ENCODE data around the gene SLC29A3.
"Not testable (repeated sequence)": the region's sequence is repeated elsewhere in the genome, so short reads cannot be mapped to it uniquely, and the experiment has no call there.

The SLC29A3 gene

GRCh38 chr10:71284544-71285179 lies 34.4 kb upstream of the SLC29A3 start:
- DNase-seq: no peak

GRCh38 chr10:71285180-71285545 lies 33.9 kb upstream of the SLC29A3 start:
- DNase-seq: peak; percentile 65

- no peak for DNase-seq
Observed at GRCh38 chr10:71285986-71286385, 33.1 kb upstream of the SLC29A3 start.

GRCh38 chr10:71286521-71287294 lies 32.4 kb upstream of the SLC29A3 start:
- DNase-seq: no peak

GRCh38 chr10:71287456-71287855 lies 31.6 kb upstream of the SLC29A3 start:
- no peak for DNase-seq

GRCh38 chr10:71288461-71288860 lies 30.6 kb upstream of the SLC29A3 start:
- no peak for DNase-seq

GRCh38 chr10:71289421-71290130 lies 29.5 kb upstream of the SLC29A3 start:
- no peak for DNase-seq

- DNase-seq: no peak
Observed at GRCh38 chr10:71290331-71290730, 28.7 kb upstream of the SLC29A3 start.

GRCh38 chr10:71290806-71291527 lies 28.1 kb upstream of the SLC29A3 start:
- no peak for DNase-seq

- no peak for DNase-seq
Observed at GRCh38 chr10:71291528-71291900, 27.5 kb upstream of the SLC29A3 start.

GRCh38 chr10:71292624-71293445 lies 26.2 kb upstream of the SLC29A3 start:
- no peak for DNase-seq

GRCh38 chr10:71293446-71294084 lies 25.5 kb upstream of the SLC29A3 start:
- DNase-seq: no peak

- DNase-seq: no peak
Observed at GRCh38 chr10:71294091-71294561, 24.9 kb upstream of the SLC29A3 start.

GRCh38 chr10:71294856-71295255 lies 24.2 kb upstream of the SLC29A3 start:
- no peak for DNase-seq

- no peak for DNase-seq
Observed at GRCh38 chr10:71295641-71296040, 23.4 kb upstream of the SLC29A3 start.

- DNase-seq: no peak
Observed at GRCh38 chr10:71296086-71296485, 23.0 kb upstream of the SLC29A3 start.

GRCh38 chr10:71296811-71297210 lies 22.2 kb upstream of the SLC29A3 start:
- DNase-seq: not testable (repeated sequence)

GRCh38 chr10:71297343-71297742 lies 21.7 kb upstream of the SLC29A3 start:
- no peak for DNase-seq

GRCh38 chr10:71299071-71299785 lies 19.8 kb upstream of the SLC29A3 start:
- no peak for DNase-seq

GRCh38 chr10:71300555-71301370 lies 18.3 kb upstream of the SLC29A3 start:
- DNase-seq: no peak
